ENCODE data around the gene MIF4GD.
"Not testable (repeated sequence)": the region's sequence is repeated elsewhere in the genome, so short reads cannot be mapped to it uniquely, and the experiment has no call there.

MIF4GD gene

GRCh38 chr17:75288770-75289114 is 17.7 kb upstream of the MIF4GD start:
- DNase-seq (ENCODE audit: low read depth), result no peak

- no peak for DNase-seq (ENCODE audit: low read depth)
Observed at GRCh38 chr17:75288359-75288758, 17.3 kb upstream of the MIF4GD start.

- no peak for DNase-seq (ENCODE audit: low read depth)
Observed at GRCh38 chr17:75287221-75287620, 16.2 kb upstream of the MIF4GD start.

- DNase-seq (ENCODE audit: low read depth), result no peak
Observed at GRCh38 chr17:75285123-75285522, 14.1 kb upstream of the MIF4GD start.

GRCh38 chr17:75280189-75280588 is 9.2 kb upstream of the MIF4GD start:
- DNase-seq (ENCODE audit: low read depth), result not testable (repeated sequence)

- DNase-seq (ENCODE audit: low read depth), result no peak
Observed at GRCh38 chr17:75277664-75278071, 6.6 kb upstream of the MIF4GD start.

- no peak for DNase-seq (ENCODE audit: low read depth)
Observed at GRCh38 chr17:75273977-75274708, 3.1 kb upstream of the MIF4GD start.

- DNase-seq (ENCODE audit: low read depth), result no peak
Observed at GRCh38 chr17:75272848-75273184, 1.8 kb upstream of the MIF4GD start.

GRCh38 chr17:75271955-75272847 is 1.2 kb upstream of the MIF4GD start:
- DNase-seq (ENCODE audit: low read depth), result no peak

GRCh38 chr17:75271233-75271954 is 363 bp upstream of the MIF4GD start:
- DNase-seq (ENCODE audit: low read depth), result no peak

- DNase-seq (ENCODE audit: low read depth), result peak; percentile 18
Observed at GRCh38 chr17:75270218-75270965, 639 bp downstream of the MIF4GD start.

GRCh38 chr17:75269844-75270217 is 1.2 kb downstream of the MIF4GD start:
- DNase-seq (ENCODE audit: low read depth), result no peak

- DNase-seq (ENCODE audit: low read depth), result no peak
Observed at GRCh38 chr17:75267411-75268232, 3.4 kb downstream of the MIF4GD start.

GRCh38 chr17:75267153-75267410 is 3.9 kb downstream of the MIF4GD start:
- no peak for DNase-seq (ENCODE audit: low read depth)

- no peak for DNase-seq (ENCODE audit: low read depth)
Observed at GRCh38 chr17:75266316-75267152, 4.5 kb downstream of the MIF4GD start.

GRCh38 chr17:75265614-75266315 is 5.3 kb downstream of the MIF4GD start:
- no peak for DNase-seq (ENCODE audit: low read depth)

GRCh38 chr17:75263055-75263454 is 8.0 kb downstream of the MIF4GD start:
- no peak for DNase-seq (ENCODE audit: low read depth)

GRCh38 chr17:75262112-75262606 is 8.9 kb downstream of the MIF4GD start:
- no peak for DNase-seq (ENCODE audit: low read depth)

GRCh38 chr17:75261336-75262111 is 9.5 kb downstream of the MIF4GD start, which contains the start of the genes GGA3 and MRPS7:
TSS of gene GGA3 (minus strand) at chr17:75261606. CDS start at chr17:75261587, 19 bp downstream.
TSS of gene MRPS7 (plus strand) at chr17:75261879. CDS start at chr17:75261901, 22 bp downstream.
- no peak for DNase-seq (ENCODE audit: low read depth)

Data from non-pigmented ciliary epithelial cell (primary cell).